Activated CD4-positive, alpha-beta memory T cell treated with anti-CD3 and anti-CD28 coated beads, Interleukin-2, amount 10 ng/mL, durations not matched to agents 7 days and 5 days (primary cell): ENCODE results near the gene GPSM1. TPM values are rescaled to one million over a fixed set of nuclear protein-coding genes. Genes with fewer than 3 reads are reported as not detected.

ENCODE experiments used
- CTCF ChIA-PET: fragments of 350-600 bp; sonication (Branson Sonifier 250); formaldehyde crosslinking; loops from one replicate; lab custom pipeline; 2021; ENCODE audit warnings: antibody characterized with exemption, inconsistent platforms; lab: Charles Lee
- POLR2A ChIA-PET: fragments of 350-600 bp; sonication (Branson Sonifier 250); formaldehyde crosslinking; loops from one replicate; lab custom pipeline; 2021; ENCODE audit warnings: antibody characterized with exemption; lab: Charles Lee
- DNase-seq: peaks from one replicate; pipeline ENCODE4 v3.0.0-alpha.2; 2020
- H3K27ac Mint-ChIP-seq: one replicate; pipeline ENCODE4 v1.8.0; 2021; ENCODE audit warnings: mild to moderate bottlenecking, mixed read lengths
- H3K27me3 Mint-ChIP-seq: one replicate; pipeline ENCODE4 v1.8.0; 2021; ENCODE audit warnings: mixed read lengths
- H3K36me3 Mint-ChIP-seq: one replicate; pipeline ENCODE4 v1.8.0; 2021; ENCODE audit warnings: low read depth, mixed read lengths
- H3K4me1 Mint-ChIP-seq: one replicate; pipeline ENCODE4 v1.8.0; 2021; ENCODE audit warnings: mixed read lengths
- H3K4me3 Mint-ChIP-seq: one replicate; pipeline ENCODE4 v1.8.0; 2021; ENCODE audit warnings: mild to moderate bottlenecking, mixed read lengths
- H3K9me3 Mint-ChIP-seq: one replicate; pipeline ENCODE4 v1.8.0; 2021; ENCODE audit warnings: mixed read lengths
- total RNA-seq, 2 experiments: library from RNA; stranded (reverse); gene quantifications; one replicate each; pipeline ENCODE4 v1.2.3, GENCODE V29; 2021

Gene GPSM1
- total RNA-seq, 2 experiments from 2014 or later, result 6.0 to 6.5 TPM

DNA sequence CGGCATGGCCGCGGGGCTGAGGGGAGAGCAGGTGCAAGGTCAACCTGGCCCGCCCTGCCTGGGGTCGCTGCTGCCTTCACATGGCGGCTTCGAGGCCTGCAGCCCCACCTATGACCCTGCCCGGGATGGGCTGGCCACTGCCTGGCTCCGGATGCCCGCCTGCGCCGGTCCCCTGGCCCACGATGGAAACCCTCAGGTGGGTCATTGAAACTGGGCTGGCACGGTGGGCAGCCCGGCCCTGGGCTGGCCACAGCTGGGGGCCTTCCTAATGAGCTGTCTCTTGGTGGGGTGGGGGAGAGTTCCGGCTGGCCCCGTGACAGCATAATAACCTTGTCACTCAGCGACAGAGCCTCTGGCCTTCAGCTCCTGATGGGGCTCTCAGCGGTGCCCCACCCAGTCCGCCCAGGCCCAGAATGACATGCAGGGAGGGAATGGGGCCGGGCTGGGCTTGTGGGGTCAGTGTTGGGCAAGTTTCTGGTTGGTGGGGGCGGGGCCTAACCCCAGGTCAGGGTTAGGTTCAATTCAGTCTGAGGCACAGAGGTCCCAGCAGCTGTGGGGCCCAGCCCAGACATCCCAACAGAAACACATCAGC is 23.4 kb upstream of the GPSM1 start, which contains the start of gene CCDC187:
Gene CCDC187 (minus strand): TSS at position 270 of the 592 bp plus-strand sequence. CDS start 264 bp downstream, at position 6.
- CTCF ChIA-PET, result no interaction called here
- no peak within 1 kb of the TSS for H3K4me3 Mint-ChIP-seq
- H3K4me1 Mint-ChIP-seq, result no peaks in the 10 kb centered on the region
- H3K27me3 Mint-ChIP-seq, result no peaks in the 10 kb centered on the region
- H3K36me3 Mint-ChIP-seq, result no peaks in the 10 kb centered on the region
- H3K27ac Mint-ChIP-seq, result no peak within 1 kb of the TSS
- POLR2A ChIA-PET, result no interaction called here
- H3K9me3 Mint-ChIP-seq, result no peaks in the 10 kb centered on the region
- no peak for DNase-seq

GRCh38 chr9:136304456-136304855 is 22.9 kb upstream of the GPSM1 start:
- no peak overlapping the region for H3K27ac Mint-ChIP-seq
- POLR2A ChIA-PET, result no interaction called here
- H3K27me3 Mint-ChIP-seq, result no peaks in the 10 kb centered on the region
- no peaks in the 10 kb centered on the region for H3K4me1 Mint-ChIP-seq
- H3K36me3 Mint-ChIP-seq, result no peaks in the 10 kb centered on the region
- DNase-seq, result no peak
- no peak overlapping the region for H3K4me3 Mint-ChIP-seq
- no peaks in the 10 kb centered on the region for H3K9me3 Mint-ChIP-seq
- CTCF ChIA-PET, result no interaction called here

- Mint-ChIP-seq H3K27ac (no peak overlapping the region), H3K4me3 (no peak overlapping the region), H3K4me1 (no peaks in the 10 kb centered on the region), H3K9me3 (no peaks in the 10 kb centered on the region), H3K27me3 (no peaks in the 10 kb centered on the region), H3K36me3 (no peaks in the 10 kb centered on the region)
- CTCF ChIA-PET, result no interaction called here
- no peak for DNase-seq
- POLR2A ChIA-PET, result no interaction called here
These were observed 22.4 kb upstream of the GPSM1 start for GRCh38 chr9:136304981-136305380.

DNA sequence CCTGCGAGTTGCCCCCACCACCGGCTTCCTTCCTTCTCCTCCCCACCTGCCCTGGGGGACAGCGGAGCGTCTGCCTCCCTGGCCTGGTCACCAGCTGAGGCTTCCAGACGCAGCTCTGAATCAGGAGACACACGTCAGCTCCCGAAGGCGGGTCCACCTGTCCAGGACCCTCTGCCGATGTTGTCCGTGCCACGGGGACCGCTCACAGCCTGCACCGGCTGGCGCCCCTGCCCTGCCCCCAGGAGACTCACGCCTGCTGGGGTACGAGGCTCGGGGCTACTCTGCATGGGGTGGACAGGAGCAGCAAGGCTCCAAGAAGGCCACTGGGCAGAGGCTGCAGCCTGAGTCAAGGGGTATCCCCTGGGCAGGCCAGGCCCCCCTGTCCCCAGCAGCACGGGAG is 21.5 kb upstream of the GPSM1 start:
- no peak for DNase-seq
- no peaks in the 10 kb centered on the region for H3K4me1 Mint-ChIP-seq
- CTCF ChIA-PET, result no interaction called here
- H3K27ac Mint-ChIP-seq, result no peak overlapping the region
- H3K4me3 Mint-ChIP-seq, result no peak overlapping the region
- H3K9me3 Mint-ChIP-seq, result no peaks in the 10 kb centered on the region
- POLR2A ChIA-PET, result no interaction called here
- H3K36me3 Mint-ChIP-seq, result no peaks in the 10 kb centered on the region
- H3K27me3 Mint-ChIP-seq, result no peaks in the 10 kb centered on the region

GRCh38 chr9:136306211-136307208 is 20.8 kb upstream of the GPSM1 start:
- ChIA-PET POLR2A (no interaction called here), CTCF (no interaction called here)
- no peaks in the 10 kb centered on the region for H3K9me3 Mint-ChIP-seq
- H3K4me1 Mint-ChIP-seq, result no peaks in the 10 kb centered on the region
- H3K36me3 Mint-ChIP-seq, result no peaks in the 10 kb centered on the region
- no peak overlapping the region for H3K4me3 Mint-ChIP-seq
- H3K27ac Mint-ChIP-seq, result no peak overlapping the region
- no peak for DNase-seq
- H3K27me3 Mint-ChIP-seq, result no peaks in the 10 kb centered on the region

GRCh38 chr9:136307215-136307750 is 20.1 kb upstream of the GPSM1 start:
- Mint-ChIP-seq H3K27me3 (no peaks in the 10 kb centered on the region), H3K36me3 (no peaks in the 10 kb centered on the region), H3K9me3 (no peaks in the 10 kb centered on the region), H3K4me3 (no peak overlapping the region), H3K27ac (no peak overlapping the region), H3K4me1 (no peaks in the 10 kb centered on the region)
- no peak for DNase-seq
- POLR2A ChIA-PET, result no interaction called here
- CTCF ChIA-PET, result no interaction called here

DNA sequence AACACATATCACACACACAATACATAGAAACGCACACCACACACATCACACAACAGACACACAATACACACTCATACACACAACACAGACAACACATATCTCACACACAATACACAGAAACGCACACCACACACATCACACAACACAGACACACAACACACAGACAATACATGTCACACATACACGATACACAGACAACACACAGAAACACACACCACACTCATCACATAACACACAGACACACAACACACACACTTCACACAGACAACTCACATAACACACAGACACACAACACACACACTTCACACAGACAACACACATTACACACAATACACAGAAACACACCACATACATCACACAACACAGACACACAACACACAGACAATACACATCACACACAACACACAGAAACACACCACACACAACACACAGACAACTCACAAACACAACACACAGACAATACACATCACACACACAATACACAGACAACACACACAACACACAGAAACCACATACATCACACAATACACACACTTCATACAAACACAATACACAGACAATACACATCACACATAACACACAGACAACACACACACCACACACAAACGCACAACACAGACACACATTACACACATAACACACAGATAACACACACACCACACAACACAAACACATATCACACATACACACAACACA is 19.2 kb upstream of the GPSM1 start:
- DNase-seq, result no peak
- Mint-ChIP-seq H3K36me3 (no peaks in the 10 kb centered on the region), H3K27me3 (no peaks in the 10 kb centered on the region), H3K27ac (no peak overlapping the region), H3K4me1 (no peaks in the 10 kb centered on the region), H3K9me3 (no peaks in the 10 kb centered on the region), H3K4me3 (no peak overlapping the region)
- ChIA-PET POLR2A (no interaction called here), CTCF (no interaction called here)

DNA sequence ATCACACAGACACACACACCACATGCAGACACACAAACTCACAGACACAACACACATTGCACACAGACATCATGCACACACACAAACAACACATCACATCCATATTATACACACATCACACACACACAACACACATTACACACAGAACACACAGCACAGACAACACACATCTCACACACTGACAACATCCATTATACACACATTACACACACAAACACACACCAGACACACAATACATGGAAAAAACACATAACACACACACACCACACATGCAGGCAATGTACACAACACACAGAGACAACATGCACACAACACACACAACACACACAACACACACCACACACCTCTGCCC is 18.7 kb upstream of the GPSM1 start:
- DNase-seq, result no peak
- H3K4me3 Mint-ChIP-seq, result no peak overlapping the region
- ChIA-PET POLR2A (no interaction called here), CTCF (no interaction called here)
- H3K4me1 Mint-ChIP-seq, result no peaks in the 10 kb centered on the region
- H3K27me3 Mint-ChIP-seq, result no peaks in the 10 kb centered on the region
- H3K27ac Mint-ChIP-seq, result no peak overlapping the region
- H3K9me3 Mint-ChIP-seq, result no peaks in the 10 kb centered on the region
- no peaks in the 10 kb centered on the region for H3K36me3 Mint-ChIP-seq

GRCh38 chr9:136309101-136309801 is 18.1 kb upstream of the GPSM1 start:
- Mint-ChIP-seq H3K4me3 (no peak overlapping the region), H3K36me3 (no peaks in the 10 kb centered on the region), H3K9me3 (peaks cover under 1% of the 10 kb centered on the region), H3K27ac (no peak overlapping the region), H3K27me3 (no peaks in the 10 kb centered on the region), H3K4me1 (no peaks in the 10 kb centered on the region)
- DNase-seq, result no peak
- ChIA-PET POLR2A (no interaction called here), CTCF (no interaction called here)

- H3K36me3 Mint-ChIP-seq, result no peaks in the 10 kb centered on the region
- POLR2A ChIA-PET, result no interaction called here
- no peaks in the 10 kb centered on the region for H3K4me1 Mint-ChIP-seq
- CTCF ChIA-PET, result no interaction called here
- no peak overlapping the region for H3K27ac Mint-ChIP-seq
- peaks cover 6% of the 10 kb centered on the region for H3K9me3 Mint-ChIP-seq
- no peak for DNase-seq
- no peak overlapping the region for H3K4me3 Mint-ChIP-seq
- H3K27me3 Mint-ChIP-seq, result no peaks in the 10 kb centered on the region
These were observed 17.5 kb upstream of the GPSM1 start for GRCh38 chr9:136309806-136310220.

DNA sequence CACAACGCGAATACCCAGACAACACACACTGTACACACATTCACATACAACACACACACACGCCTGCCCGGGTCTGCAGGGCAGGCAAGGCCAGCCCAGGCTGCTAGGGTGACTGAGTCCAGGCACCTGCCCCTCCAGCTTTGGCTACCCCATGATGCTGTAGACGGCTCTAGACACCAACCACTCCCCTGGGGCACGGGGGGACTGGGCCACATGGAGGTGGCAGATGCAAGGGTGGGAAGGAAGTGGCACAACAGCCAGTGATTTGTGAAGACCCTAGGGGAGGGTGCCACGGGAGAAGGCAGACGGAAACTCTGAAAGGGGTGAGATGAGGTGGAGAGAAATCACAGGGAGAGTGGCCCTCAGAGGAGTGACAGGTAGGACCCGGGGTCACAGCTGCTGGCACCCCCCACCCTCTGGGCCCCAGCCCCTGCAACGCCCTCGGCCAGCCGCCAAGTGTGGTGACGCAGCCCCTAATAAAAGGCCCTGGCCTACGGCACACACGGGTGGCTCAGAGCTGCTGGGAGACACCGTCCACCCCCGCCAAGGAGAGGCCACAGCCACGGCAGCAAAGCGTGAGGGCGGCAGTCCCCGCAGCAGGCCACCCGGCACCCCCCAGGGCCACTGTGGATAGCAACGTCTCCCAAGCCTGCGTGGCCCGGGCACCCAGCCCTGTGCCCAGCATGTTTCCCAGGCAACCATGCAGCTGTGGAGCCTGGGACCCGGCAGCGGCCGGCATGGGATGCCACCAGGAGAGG is 16.9 kb upstream of the GPSM1 start:
- Mint-ChIP-seq H3K27ac (no peak overlapping the region), H3K4me1 (no peaks in the 10 kb centered on the region), H3K4me3 (no peak overlapping the region), H3K27me3 (no peaks in the 10 kb centered on the region), H3K36me3 (no peaks in the 10 kb centered on the region), H3K9me3 (peaks cover 12% of the 10 kb centered on the region)
- ChIA-PET POLR2A (no interaction called here), CTCF (no interaction called here)
- no peak for DNase-seq
